SIG-M5 (cell line): ENCODE results near the gene ESR2.
"Not testable (repeated sequence)": the region's sequence is repeated elsewhere in the genome, so short reads cannot be mapped to it uniquely, and the experiment has no call there.

Source experiments
- DNase-seq: peaks from one replicate; lab custom pipeline; 2025; lab: John Stamatoyannopoulos, UW

ESR2 gene

DNA sequence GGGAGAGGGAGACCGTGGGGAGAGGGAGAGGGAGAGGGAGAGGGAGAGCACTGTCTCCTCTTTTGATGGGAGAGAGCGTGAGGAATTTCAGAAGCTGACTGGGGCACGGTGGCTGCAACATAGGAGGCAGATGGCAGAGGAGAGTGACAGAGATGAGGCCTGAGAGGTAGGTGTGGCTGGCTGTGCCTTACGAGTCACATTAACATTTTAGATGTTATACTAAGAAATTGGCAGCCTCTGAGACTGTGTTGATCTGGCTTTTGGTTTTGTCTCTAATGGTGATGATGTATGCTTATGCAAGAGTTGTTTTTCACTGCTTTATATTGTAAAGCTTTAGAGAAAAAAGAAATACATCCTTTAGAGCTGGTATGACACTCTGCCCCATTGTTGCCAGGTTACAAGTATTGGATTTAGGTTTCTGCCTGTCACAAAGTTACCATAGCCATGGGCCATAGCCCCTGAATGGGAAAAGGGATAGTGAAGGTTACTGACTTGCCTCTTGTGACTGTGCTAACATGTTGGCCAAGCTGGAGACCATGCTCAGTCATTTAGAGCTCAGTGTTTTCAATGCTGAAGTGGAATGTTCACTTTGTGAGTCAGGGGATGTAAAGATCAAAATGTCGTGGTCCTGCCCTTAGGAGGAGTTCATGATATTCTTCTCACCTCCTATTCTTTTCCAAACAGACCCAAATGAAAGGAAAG is 255.2 kb downstream of the ESR2 start:
- no peak for DNase-seq

- DNase-seq = not testable (repeated sequence)
Observed at GRCh38 chr14:64037869-64038745, 256.1 kb downstream of the ESR2 start.

GRCh38 chr14:64035143-64035542 is 259.0 kb downstream of the ESR2 start:
- DNase-seq = no peak
